ENCODE results near the gene IMMP2L. TPM values are rescaled to one million over a fixed set of nuclear protein-coding genes. Genes with fewer than 3 reads are reported as not detected.

Gene IMMP2L
- total RNA-seq, 1 experiment from 2014 or later: 13.6 TPM

GRCh38 chr7:110994028-110994967 is 568.0 kb downstream of the IMMP2L start (continued):
- TF ChIP-seq ZSCAN18 (CRISPR knock-in tag; IDR thresholded peaks at IDR 0.05) (no peak), ATF1 (CRISPR knock-in tag; IDR thresholded peaks at IDR 0.05) (no peak), NFE2L1 (CRISPR knock-in tag; IDR thresholded peaks at IDR 0.05) (no peak)

GRCh38 chr7:110988890-110989501 is 573.3 kb downstream of the IMMP2L start:
- H3K9me3 Mint-ChIP-seq: no peaks in the 10 kb centered on the region
- H3K4me3 Mint-ChIP-seq: no peak overlapping the region
- TF ChIP-seq GRHL2 (CRISPR knock-in tag; IDR thresholded peaks at IDR 0.05; ENCODE audit: insufficient replicate concordance, severe bottlenecking) (no peak), ZNF232 (CRISPR knock-in tag; IDR thresholded peaks at IDR 0.05) (no peak), TCF7 (CRISPR knock-in tag; IDR thresholded peaks at IDR 0.05; ENCODE audit: low read depth) (no peak), MAX (CRISPR knock-in tag; IDR thresholded peaks at IDR 0.05) (no peak), E2F4 (CRISPR knock-in tag; IDR thresholded peaks at IDR 0.05; ENCODE audit: borderline replicate concordance, low read depth) (no peak), SMAD3 (CRISPR knock-in tag; IDR thresholded peaks at IDR 0.05; ENCODE audit: borderline replicate concordance) (no peak), ZNF138 (CRISPR knock-in tag; conservative IDR thresholded peaks at IDR 0.05) (no peak), ESRRA (CRISPR knock-in tag; IDR thresholded peaks at IDR 0.05; ENCODE audit: borderline replicate concordance) (no peak), PRRX2 (CRISPR knock-in tag; IDR thresholded peaks at IDR 0.05) (no peak), ZNF263 (CRISPR knock-in tag; IDR thresholded peaks at IDR 0.05; ENCODE audit: low read depth) (no peak)
- TF ChIP-seq, protein P1, sequence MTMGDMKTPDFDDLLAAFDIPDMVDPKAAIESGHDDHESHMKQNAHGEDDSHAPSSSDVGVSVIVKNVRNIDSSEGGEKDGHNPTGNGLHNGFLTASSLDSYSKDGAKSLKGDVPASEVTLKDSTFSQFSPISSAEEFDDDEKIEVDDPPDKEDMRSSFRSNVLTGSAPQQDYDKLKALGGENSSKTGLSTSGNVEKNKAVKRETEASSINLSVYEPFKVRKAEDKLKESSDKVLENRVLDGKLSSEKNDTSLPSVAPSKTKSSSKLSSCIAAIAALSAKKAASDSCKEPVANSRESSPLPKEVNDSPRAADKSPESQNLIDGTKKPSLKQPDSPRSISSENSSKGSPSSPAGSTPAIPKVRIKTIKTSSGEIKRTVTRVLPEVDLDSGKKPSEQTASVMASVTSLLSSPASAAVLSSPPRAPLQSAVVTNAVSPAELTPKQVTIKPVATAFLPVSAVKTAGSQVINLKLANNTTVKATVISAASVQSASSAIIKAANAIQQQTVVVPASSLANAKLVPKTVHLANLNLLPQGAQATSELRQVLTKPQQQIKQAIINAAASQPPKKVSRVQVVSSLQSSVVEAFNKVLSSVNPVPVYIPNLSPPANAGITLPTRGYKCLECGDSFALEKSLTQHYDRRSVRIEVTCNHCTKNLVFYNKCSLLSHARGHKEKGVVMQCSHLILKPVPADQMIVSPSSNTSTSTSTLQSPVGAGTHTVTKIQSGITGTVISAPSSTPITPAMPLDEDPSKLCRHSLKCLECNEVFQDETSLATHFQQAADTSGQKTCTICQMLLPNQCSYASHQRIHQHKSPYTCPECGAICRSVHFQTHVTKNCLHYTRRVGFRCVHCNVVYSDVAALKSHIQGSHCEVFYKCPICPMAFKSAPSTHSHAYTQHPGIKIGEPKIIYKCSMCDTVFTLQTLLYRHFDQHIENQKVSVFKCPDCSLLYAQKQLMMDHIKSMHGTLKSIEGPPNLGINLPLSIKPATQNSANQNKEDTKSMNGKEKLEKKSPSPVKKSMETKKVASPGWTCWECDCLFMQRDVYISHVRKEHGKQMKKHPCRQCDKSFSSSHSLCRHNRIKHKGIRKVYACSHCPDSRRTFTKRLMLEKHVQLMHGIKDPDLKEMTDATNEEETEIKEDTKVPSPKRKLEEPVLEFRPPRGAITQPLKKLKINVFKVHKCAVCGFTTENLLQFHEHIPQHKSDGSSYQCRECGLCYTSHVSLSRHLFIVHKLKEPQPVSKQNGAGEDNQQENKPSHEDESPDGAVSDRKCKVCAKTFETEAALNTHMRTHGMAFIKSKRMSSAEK (CRISPR knock-in tag; IDR thresholded peaks at IDR 0.05; ENCODE audit: borderline replicate concordance): no peak
- no peaks in the 10 kb centered on the region for H3K4me1 Mint-ChIP-seq
- DNase-seq (ENCODE audit: low spot score) (no peak), ATAC-seq (no peak)
- H3K36me3 Mint-ChIP-seq: no peaks in the 10 kb centered on the region
- no peaks in the 10 kb centered on the region for H3K27me3 Mint-ChIP-seq (ENCODE audit: low read depth)
- CTCF ChIA-PET: no interaction called here
- POLR2A ChIA-PET: no interaction called here
- H3K27ac Mint-ChIP-seq: no peak overlapping the region

- no peaks in the 10 kb centered on the region for H3K27me3 Mint-ChIP-seq (ENCODE audit: low read depth)
- TF ChIP-seq ZNF281 (CRISPR knock-in tag; IDR thresholded peaks at IDR 0.05) (no peak), PREB (CRISPR knock-in tag; IDR thresholded peaks at IDR 0.05; ENCODE audit: borderline replicate concordance) (no peak)
These were observed 573.9 kb downstream of the IMMP2L start for GRCh38 chr7:110988348-110988747.

More at GRCh38 chr7:110988348-110988747, 573.9 kb downstream of the IMMP2L start:
- ATAC-seq (no peak), DNase-seq (ENCODE audit: low spot score) (no peak)
- ChIA-PET POLR2A (no interaction called here), CTCF (no interaction called here)
- Mint-ChIP-seq H3K4me3 (no peak overlapping the region), H3K4me1 (no peaks in the 10 kb centered on the region), H3K27ac (no peak overlapping the region), H3K36me3 (no peaks in the 10 kb centered on the region), H3K9me3 (no peaks in the 10 kb centered on the region)

Measured in WTC11 (cell line).